H1 (cell line): ENCODE measurements around the gene SMARCC2. TPM values are rescaled to one million over a fixed set of nuclear protein-coding genes. Genes with fewer than 3 reads are reported as not detected.

Experiments
- ASH2L ChIP-seq: fragments of 200-600, 300-600 bp; sonication (generic); IDR thresholded peaks from one replicate; pipeline ENCODE4 v1.7.1; 2017; ENCODE audit warnings: low read length
- BRCA1 ChIP-seq: IDR thresholded peaks from 2 replicates; pipeline ENCODE4 v1.6.1; 2012; ENCODE audit warnings: low read depth, low read length, improper control_type of control experiment
- CEBPB ChIP-seq: IDR thresholded peaks from 2 replicates; pipeline ENCODE4 v1.6.1; 2012; ENCODE audit warnings: low read depth, low read length
- CHD2 ChIP-seq: IDR thresholded peaks from 2 replicates; pipeline ENCODE4 v1.6.1; 2012; ENCODE audit warnings: low read length, improper control_type of control experiment
- CREB1 ChIP-seq: IDR thresholded peaks from 2 replicates; pipeline ENCODE4 v1.6.1; 2012; ENCODE audit warnings: inconsistent platforms
- CTCF ChIP-seq, 3 experiments: IDR thresholded peaks; 1 replicate in 2 of 3; 2 replicates in 1 of 3; pipeline versions ENCODE4 v1.5.1 to v1.6.1; 2011; ENCODE audit warnings: low read length in 3 of 3, mild to moderate bottlenecking in 3 of 3, inconsistent platforms in 2 of 3, low read depth in 1 of 3, moderate library complexity in 1 of 3; ENCODE audit not compliant: insufficient read depth in 1 of 3; ENCODE audit errors: control extremely low read depth in 1 of 3
- EGR1 ChIP-seq: IDR thresholded peaks from 2 replicates; pipeline ENCODE4 v1.6.1; 2011; ENCODE audit warnings: low read depth, low read length, borderline replicate concordance
- EZH2 ChIP-seq: fragments of 200-600 bp; sonication (generic); IDR thresholded peaks from 2 replicates; pipeline ENCODE4 v1.7.1; 2012; ENCODE audit warnings: low read depth, mild to moderate bottlenecking, moderate library complexity, low read length, inconsistent platforms; ENCODE audit not compliant: severe bottlenecking
- FOSL1 ChIP-seq: IDR thresholded peaks from 2 replicates; pipeline ENCODE4 v1.6.1; 2011; ENCODE audit warnings: mild to moderate bottlenecking, low read depth, low read length, moderate library complexity; ENCODE audit not compliant: insufficient read depth
- HDAC2 ChIP-seq, 2 experiments: fragments of 300-600 bp in 1 of 2; sonication (generic) in 1 of 2; IDR thresholded peaks; 2 replicates each; pipeline ENCODE4 v1.6.1; 2011 to 2012; ENCODE audit warnings: low read depth in 2 of 2, low read length in 2 of 2, mild to moderate bottlenecking in 2 of 2, moderate library complexity in 2 of 2, borderline replicate concordance in 1 of 2, inconsistent platforms in 1 of 2
- KDM1A ChIP-seq: fragments of 200-600, 300-600 bp; sonication (generic); IDR thresholded peaks from 2 replicates; pipeline ENCODE4 v1.7.1; 2016; ENCODE audit warnings: mild to moderate bottlenecking, low read length, borderline replicate concordance
- KDM4A ChIP-seq: IDR thresholded peaks from one replicate; pipeline ENCODE4 v1.7.1; 2012; ENCODE audit warnings: low read depth, mild to moderate bottlenecking, moderate library complexity, low read length, inconsistent platforms; ENCODE audit not compliant: severe bottlenecking
- NANOG ChIP-seq: IDR thresholded peaks from 2 replicates; pipeline ENCODE4 v1.6.1; 2011; ENCODE audit warnings: low read length, low read depth, mild to moderate bottlenecking, inconsistent platforms; ENCODE audit not compliant: insufficient read depth, poor library complexity, severe bottlenecking
- POU5F1 ChIP-seq: IDR thresholded peaks from 2 replicates; pipeline ENCODE4 v1.6.1; 2011; ENCODE audit warnings: low read depth, mild to moderate bottlenecking, low read length, moderate library complexity
- RNF2 ChIP-seq: fragments of 200-900, 300-1000 bp; sonication (generic); IDR thresholded peaks from 2 replicates; pipeline ENCODE4 v1.7.1; 2016; ENCODE audit warnings: borderline replicate concordance, low read depth, mild to moderate bottlenecking, antibody characterized with exemption, low read length; ENCODE audit not compliant: poor library complexity, severe bottlenecking; ENCODE audit errors: missing control alignments
- SIN3A ChIP-seq, 2 experiments: IDR thresholded peaks in 1 of 2; conservative IDR thresholded peaks in 1 of 2; 2 replicates each; pipeline ENCODE4 v1.6.1; 2011 to 2012; ENCODE audit warnings: low read length in 2 of 2, improper control_type of control experiment in 1 of 2, low read depth in 1 of 2, mild to moderate bottlenecking in 1 of 2
- SP1 ChIP-seq: IDR thresholded peaks from 2 replicates; pipeline ENCODE4 v1.6.1; 2011; ENCODE audit warnings: low read depth, low read length
- TAF7 ChIP-seq: optimal IDR thresholded peaks from 2 replicates; pipeline ENCODE3; 2011; ENCODE audit warnings: low read depth, mild to moderate bottlenecking, inconsistent platforms, low read length, moderate library complexity, borderline replicate concordance
- TEAD4 ChIP-seq: IDR thresholded peaks from 2 replicates; pipeline ENCODE4 v1.6.1; 2012; ENCODE audit warnings: low read depth, low read length, inconsistent platforms, mixed read lengths
- ZNF274 ChIP-seq: IDR thresholded peaks from 2 replicates; pipeline ENCODE4 v1.7.0; 2012; ENCODE audit warnings: low read length, borderline replicate concordance; ENCODE audit errors: extremely low read depth
- polyA plus RNA-seq, 7 experiments: library from polyadenylated mRNA; depleted of rRNA in 3 of 7; stranded (reverse) in 5 of 7; unstranded in 2 of 7; fragments of >200 nt in 5 of 7; fragments of 200-250 nt in 2 of 7; gene quantifications; 1 replicate in 5 of 7; 2 replicates in 1 of 7; 4 replicates in 1 of 7; pipeline versions ENCODE4 v1.2.1 to v1.2.3, GENCODE V29; 2011 to 2013; ENCODE audit warnings: missing spikeins in 2 of 7, mixed read lengths in 2 of 7
- total RNA-seq: library from RNA; stranded (reverse); fragmentation: NEBNext Ultra II Directional; extraction: Animal tissue kit (Norgen Biotek cat#: 25700); gene quantifications from 2 replicates; pipeline ENCODE4 v1.2.1, GENCODE V29; 2021
- TF ChIP-seq, protein P1 (sequence below): IDR thresholded peaks from 2 replicates; pipeline ENCODE4 v1.6.1; 2012; ENCODE audit warnings: inconsistent platforms

The SMARCC2 gene
- total and polyA plus RNA-seq, 2 of the 8 experiments (the other 6 are each of a cell fraction or from before 2014, with no cell fraction given): 33.9 to 78.5 TPM

GRCh38 chr12:56224102-56224701 lies 34.9 kb upstream of the SMARCC2 start, which contains the start of gene NABP2 (continued):
- TF ChIP-seq CTCF (IDR thresholded peaks at IDR 0.05; ENCODE audit: control extremely low read depth in 1 of 3, insufficient read depth in 1 of 3, low read depth in 1 of 3, low read length in 3 of 3) (peak; percentile 70 to 79 (median 78)), TEAD4 (peak; percentile 83; the same call in 1 of the 2 replicates), POU5F1 (no peak), RNF2 (no peak), TAF7 (peak; percentile 52), SP1 (peak; percentile 86), EZH2 (no peak), KDM1A (no peak), CREB1 (peak; percentile 60), ASH2L (peak; percentile 67), ZNF274 (no peak), KDM4A (peak; percentile 51), BRCA1 (no peak), EGR1 (no peak), CHD2 (peak; percentile 75), SIN3A (conservative IDR thresholded peaks at IDR 0.05 in 1 of 2, IDR thresholded peaks at IDR 0.05 in 1 of 2; ENCODE audit: low read depth in 1 of 2, low read length in 2 of 2) (peak; percentile 26 to 87; a peak in 2 of 4 replicates), FOSL1 (no peak), CEBPB (no peak; the same call in 1 of the 2 replicates), NANOG (no peak), HDAC2 (IDR thresholded peaks at IDR 0.05; ENCODE audit: borderline replicate concordance in 1 of 2, low read depth in 2 of 2, low read length in 2 of 2) (0 out of 4 replicates have a peak, but pooled peaks of 1 of the 2 experiments have one; percentile 31)
- TF ChIP-seq, protein P1, sequence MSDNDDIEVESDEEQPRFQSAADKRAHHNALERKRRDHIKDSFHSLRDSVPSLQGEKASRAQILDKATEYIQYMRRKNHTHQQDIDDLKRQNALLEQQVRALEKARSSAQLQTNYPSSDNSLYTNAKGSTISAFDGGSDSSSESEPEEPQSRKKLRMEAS: peak; percentile 88
